WTC11 (cell line): ENCODE data around the gene PRR5L. TPM values are rescaled to one million over a fixed set of nuclear protein-coding genes. Genes with fewer than 3 reads are reported as not detected.

Experiments used
- ATAC-seq: fragments of 200-7000 bp; cut with Tn5 transposase; 2 replicates; pipeline ENCODE4 v1.10.0; 2021; ENCODE audit warnings: mild to moderate bottlenecking, moderate library complexity
- CTCF ChIA-PET: fragments of 300-600 bp; sonication (Branson Sonifier 250); formaldehyde crosslinking; loops from one replicate; lab custom pipeline; 2021; ENCODE audit warnings: antibody characterized with exemption; lab: Charles Lee
- POLR2A ChIA-PET: fragments of 350-600 bp; sonication (Branson Sonifier 250); formaldehyde crosslinking; loops from one replicate; lab custom pipeline; 2021; ENCODE audit warnings: antibody characterized with exemption; lab: Charles Lee
- DNase-seq: peaks from one replicate; pipeline ENCODE4 v3.0.0; 2021; ENCODE audit warnings: low spot score
- H3K27ac Mint-ChIP-seq: 2 replicates; pipeline ENCODE4 v1.8.0; 2021; ENCODE audit warnings: mixed read lengths
- H3K27me3 Mint-ChIP-seq: 2 replicates; pipeline ENCODE4 v1.8.0; 2021; ENCODE audit warnings: low read depth, mild to moderate bottlenecking, moderate library complexity, mixed read lengths
- H3K36me3 Mint-ChIP-seq: 2 replicates; pipeline ENCODE4 v1.8.0; 2021; ENCODE audit warnings: mixed read lengths
- H3K4me1 Mint-ChIP-seq: 2 replicates; pipeline ENCODE4 v1.8.0; 2022; ENCODE audit warnings: mixed read lengths
- H3K4me3 Mint-ChIP-seq: 2 replicates; pipeline ENCODE4 v1.8.0; 2021; ENCODE audit warnings: mild to moderate bottlenecking, moderate library complexity, mixed read lengths
- H3K9me3 Mint-ChIP-seq: 2 replicates; pipeline ENCODE4 v1.8.0; 2021; ENCODE audit warnings: mixed read lengths
- ARID4B ChIP-seq: sonication (generic); formaldehyde crosslinking; IDR thresholded peaks from 2 replicates; pipeline ENCODE4 v1.8.0; 2023; ENCODE audit warnings: missing genetic modification reagents, mild to moderate bottlenecking, borderline replicate concordance
- ATF1 ChIP-seq: sonication (generic); formaldehyde crosslinking; IDR thresholded peaks from 2 replicates; pipeline ENCODE4 v1.8.1; 2023; ENCODE audit warnings: mild to moderate bottlenecking, moderate library complexity, missing genetic modification reagents
- ATF2 ChIP-seq: sonication (generic); formaldehyde crosslinking; IDR thresholded peaks from 2 replicates; pipeline ENCODE4 v1.8.1; 2022; ENCODE audit warnings: low read depth, missing genetic modification reagents, borderline replicate concordance
- ESRRA ChIP-seq: sonication (generic); formaldehyde crosslinking; IDR thresholded peaks from 2 replicates; pipeline ENCODE4 v1.8.1; 2022; ENCODE audit warnings: mild to moderate bottlenecking, missing genetic modification reagents, borderline replicate concordance
- ETV6 ChIP-seq: sonication (generic); formaldehyde crosslinking; IDR thresholded peaks from 2 replicates; pipeline ENCODE4 v1.8.1; 2022; ENCODE audit warnings: mild to moderate bottlenecking, missing genetic modification reagents
- JUN ChIP-seq: sonication (generic); formaldehyde crosslinking; IDR thresholded peaks from 2 replicates; pipeline ENCODE4 v1.8.0; 2023; ENCODE audit warnings: mild to moderate bottlenecking, missing genetic modification reagents
- PRDM15 ChIP-seq: sonication (generic); formaldehyde crosslinking; IDR thresholded peaks from 2 replicates; pipeline ENCODE4 v1.8.0; 2022; ENCODE audit warnings: missing genetic modification reagents
- SOX15 ChIP-seq: fragments of 250-450 bp; sonication (Bioruptor Pico); IDR thresholded peaks from 2 replicates; pipeline ENCODE4 v1.9.0; 2021; ENCODE audit warnings: mild to moderate bottlenecking
- TEAD1 ChIP-seq: sonication (generic); formaldehyde crosslinking; IDR thresholded peaks from 2 replicates; pipeline ENCODE4 v1.8.0; 2022; ENCODE audit warnings: mild to moderate bottlenecking, missing genetic modification reagents
- TP53 ChIP-seq: sonication (generic); formaldehyde crosslinking; IDR thresholded peaks from 2 replicates; pipeline ENCODE4 v1.8.1; 2023; ENCODE audit warnings: mild to moderate bottlenecking, missing genetic modification reagents
- ZNF232 ChIP-seq: sonication (generic); formaldehyde crosslinking; IDR thresholded peaks from 2 replicates; pipeline ENCODE4 v1.8.0; 2022; ENCODE audit warnings: mild to moderate bottlenecking, missing genetic modification reagents
- ZNF396 ChIP-seq: fragments of 250-450 bp; sonication (Bioruptor Pico); IDR thresholded peaks from 2 replicates; pipeline ENCODE4 v1.8.0; 2021; ENCODE audit warnings: mild to moderate bottlenecking, moderate library complexity, borderline replicate concordance
- ZNF416 ChIP-seq: fragments of 250-450 bp; sonication (Bioruptor Pico); IDR thresholded peaks from 2 replicates; pipeline ENCODE4 v1.9.0; 2021; ENCODE audit warnings: mild to moderate bottlenecking, inconsistent platforms
- ZNF423 ChIP-seq: fragments of 250-450 bp; sonication (Bioruptor Pico); IDR thresholded peaks from 2 replicates; pipeline ENCODE4 v2.1.2; 2022; ENCODE audit warnings: mild to moderate bottlenecking, moderate library complexity
- total RNA-seq: library from RNA; stranded (reverse); gene quantifications from 3 replicates; pipeline ENCODE4 v1.2.3, GENCODE V29; 2021

PRR5L gene
- total RNA-seq, 1 experiment from 2014 or later, result 3.9 TPM

- DNase-seq (peak; percentile 21), ATAC-seq (peak; percentile 78)
- Mint-ChIP-seq H3K36me3 (no peaks in the 10 kb centered on the region), H3K4me3 (no peak overlapping the region), H3K4me1 (peaks cover 22% of the 10 kb centered on the region), H3K27ac (peak overlapping the region; percentile 70), H3K9me3 (no peaks in the 10 kb centered on the region), H3K27me3 (no peaks in the 10 kb centered on the region; the same call in 1 of the 2 replicates)
- ChIA-PET CTCF (interaction anchor here (1.7 to 2.6 kb wide), 3 partner anchors 14 to 163 kb away, joined by 7 to 14 read pairs (median 7); no protein-coding TSS in a partner anchor), POLR2A (no interaction called here)
- TF ChIP-seq ATF2 (CRISPR knock-in tag) (no peak), ZNF396 (no peak), ZNF423 (peak; percentile 82), TP53 (CRISPR knock-in tag) (no peak), PRDM15 (CRISPR knock-in tag) (peak; percentile 74; the same call in 1 of the 2 replicates)
These were observed 159.0 kb downstream of the PRR5L start for GRCh38 chr11:36454941-36455631.

- Mint-ChIP-seq H3K4me3 (no peak overlapping the region), H3K27me3 (no peaks in the 10 kb centered on the region), H3K27ac (no peak overlapping the region)
- DNase-seq (no peak), ATAC-seq (no peak)
- POLR2A ChIA-PET, result no interaction called here
- CTCF ChIA-PET, result interaction anchor here (1.0 to 2.6 kb wide), 4 partner anchors 14 to 164 kb away, joined by 4 to 14 read pairs (median 7); no protein-coding TSS in a partner anchor
- TF ChIP-seq ARID4B (CRISPR knock-in tag) (no peak), TEAD1 (CRISPR knock-in tag) (no peak), ZNF416 (CRISPR knock-in tag) (no peak), JUN (CRISPR knock-in tag) (no peak)
- TF ChIP-seq, all 79 proteins: peak for 0
- Mint-ChIP-seq H3K36me3 (no peaks in the 10 kb centered on the region), H3K9me3 (no peaks in the 10 kb centered on the region), H3K4me1 (peaks cover 27% of the 10 kb centered on the region)
These were observed 159.6 kb downstream of the PRR5L start for GRCh38 chr11:36455658-36456111.

GRCh38 chr11:36456156-36456555, 160.1 kb downstream of the PRR5L start:
- peaks cover 27% of the 10 kb centered on the region for H3K4me1 Mint-ChIP-seq
- no peak overlapping the region for H3K4me3 Mint-ChIP-seq
- no peak for TF ChIP-seq ETV6 (CRISPR knock-in tag)
- TF ChIP-seq ZNF423, result no peak
- no peak for TF ChIP-seq SOX15 (CRISPR knock-in tag)
- TF ChIP-seq ATF1 (CRISPR knock-in tag), result no peak
- no peak for TF ChIP-seq ATF2 (CRISPR knock-in tag)
- TF ChIP-seq ESRRA (CRISPR knock-in tag), result no peak
- TF ChIP-seq ZNF232 (CRISPR knock-in tag), result no peak
- POLR2A ChIA-PET, result no interaction called here
- H3K36me3 Mint-ChIP-seq, result no peaks in the 10 kb centered on the region
- H3K27me3 Mint-ChIP-seq, result no peaks in the 10 kb centered on the region
- no peaks in the 10 kb centered on the region for H3K9me3 Mint-ChIP-seq
- ATAC-seq (no peak), DNase-seq (no peak)
- H3K27ac Mint-ChIP-seq, result no peak overlapping the region
- CTCF ChIA-PET, result interaction anchor here (1.0 to 1.8 kb wide), 3 partner anchors 22 to 164 kb away, joined by 4 to 7 read pairs (median 7); no protein-coding TSS in a partner anchor
